ENCODE measurements around the gene RRP36. TPM values are rescaled to one million over a fixed set of nuclear protein-coding genes. Genes with fewer than 3 reads are reported as not detected.

Gene RRP36
- total and polyA plus RNA-seq, 12 donors: 19.4 to 43.6 (median 25.6) TPM

DNA sequence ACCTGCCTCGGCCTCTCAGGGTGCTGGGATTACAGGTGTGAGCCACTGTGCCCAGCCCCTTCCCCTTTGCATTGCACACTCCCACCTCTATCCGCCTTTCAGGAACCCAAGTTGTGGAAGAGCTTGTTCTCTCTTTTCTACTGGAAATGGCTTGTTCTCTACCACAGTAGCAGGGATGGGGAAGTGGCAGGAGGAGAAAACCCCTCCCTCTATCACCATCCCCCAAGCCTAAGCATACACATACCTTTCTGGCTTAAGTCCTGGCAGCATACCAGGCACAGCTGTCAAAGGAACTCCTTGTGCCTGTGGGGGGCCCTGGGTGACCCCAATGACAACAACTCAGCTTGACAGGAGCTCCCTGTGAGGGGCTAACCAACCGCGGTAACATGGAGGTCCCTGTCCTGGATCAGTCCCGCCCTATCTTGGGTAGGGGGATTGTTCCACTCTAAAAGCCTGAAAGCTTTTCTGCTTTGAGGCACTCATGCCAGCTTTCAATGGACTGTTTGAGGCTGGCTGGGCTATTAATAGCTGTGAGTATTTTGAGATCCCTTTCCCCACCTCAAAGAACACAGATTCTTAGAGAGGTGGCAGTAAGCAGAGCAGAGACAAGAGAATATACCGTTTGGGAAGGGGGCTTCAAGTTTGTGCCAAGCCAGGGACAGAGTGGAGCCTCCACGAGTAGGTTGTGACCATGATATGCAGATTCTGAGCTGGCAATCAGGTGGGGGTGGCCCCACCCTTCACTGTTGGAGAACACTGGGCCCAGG lies 5.1 kb upstream of the RRP36 start:
- 43 to 57% methylated on average over 7 of the region's 7 CpGs for WGBS, 2 donors
- ATAC-seq (peak in 4 of 8 donors; percentile 6 to 25 (median 20)), DNase-seq (peak in 1 of 2 donors; percentile 29)
- no peaks in the 10 kb centered on the region for H3K9me3 ChIP-seq
- peak overlapping the region in 8 of 10 donors; percentile 12 to 77 (median 73) for H3K4me3 ChIP-seq
- peaks cover 0 to 56% (median 16%) of the 10 kb centered on the region in 9 donors for H3K36me3 ChIP-seq
- intact Hi-C loops (cut with DNase I): loop anchor here in 3 of 10 donors (5.0 kb wide), 2 partner anchors 36 to 39 kb away; partner anchors contain the start of genes CUL7 (in 2 of the 3) and PEX6 (in 1 of the 3)
- H3K27me3 ChIP-seq: no peaks in the 10 kb centered on the region
- TF ChIP-seq, protein P1, sequence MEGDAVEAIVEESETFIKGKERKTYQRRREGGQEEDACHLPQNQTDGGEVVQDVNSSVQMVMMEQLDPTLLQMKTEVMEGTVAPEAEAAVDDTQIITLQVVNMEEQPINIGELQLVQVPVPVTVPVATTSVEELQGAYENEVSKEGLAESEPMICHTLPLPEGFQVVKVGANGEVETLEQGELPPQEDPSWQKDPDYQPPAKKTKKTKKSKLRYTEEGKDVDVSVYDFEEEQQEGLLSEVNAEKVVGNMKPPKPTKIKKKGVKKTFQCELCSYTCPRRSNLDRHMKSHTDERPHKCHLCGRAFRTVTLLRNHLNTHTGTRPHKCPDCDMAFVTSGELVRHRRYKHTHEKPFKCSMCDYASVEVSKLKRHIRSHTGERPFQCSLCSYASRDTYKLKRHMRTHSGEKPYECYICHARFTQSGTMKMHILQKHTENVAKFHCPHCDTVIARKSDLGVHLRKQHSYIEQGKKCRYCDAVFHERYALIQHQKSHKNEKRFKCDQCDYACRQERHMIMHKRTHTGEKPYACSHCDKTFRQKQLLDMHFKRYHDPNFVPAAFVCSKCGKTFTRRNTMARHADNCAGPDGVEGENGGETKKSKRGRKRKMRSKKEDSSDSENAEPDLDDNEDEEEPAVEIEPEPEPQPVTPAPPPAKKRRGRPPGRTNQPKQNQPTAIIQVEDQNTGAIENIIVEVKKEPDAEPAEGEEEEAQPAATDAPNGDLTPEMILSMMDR (IDR thresholded peaks at IDR 0.05): no peak
- peaks cover 10 to 76% (median 58%) of the 10 kb centered on the region in 9 donors for H3K4me1 ChIP-seq
- H3K27ac ChIP-seq: peak overlapping the region; percentile 61 to 90 (median 87)

DNA sequence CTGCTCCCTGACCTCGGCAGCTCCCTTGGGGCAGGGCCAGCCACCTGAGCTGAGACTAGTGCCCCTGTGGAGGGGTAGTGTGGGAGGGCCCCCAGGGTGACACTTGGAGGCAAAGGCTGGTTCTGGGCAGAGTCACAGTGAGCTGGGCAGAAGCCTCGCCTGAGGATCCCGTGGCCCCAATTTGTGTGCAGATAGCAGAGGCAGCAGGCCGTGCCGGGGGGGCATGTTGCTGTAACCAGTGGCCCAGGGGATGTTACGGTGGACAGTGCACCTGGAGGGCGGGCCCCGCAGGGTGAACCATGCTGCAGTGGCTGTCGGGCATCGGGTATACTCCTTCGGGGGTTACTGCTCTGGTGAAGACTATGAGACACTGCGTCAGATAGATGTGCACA lies 4.5 kb upstream of the RRP36 start:
- DNase-seq (peak; percentile 23 to 37), ATAC-seq (peak in 2 of 8 donors; percentile 1 to 11)
- Histone ChIP-seq H3K27ac (peak overlapping the region; percentile 61 to 90 (median 87)), H3K9me3 (no peaks in the 10 kb centered on the region), H3K4me1 (peaks cover 10 to 76% (median 58%) of the 10 kb centered on the region in 9 donors), H3K4me3 (peak overlapping the region in 7 of 10 donors; percentile 12 to 77 (median 34)), H3K36me3 (peaks cover 0 to 50% (median 15%) of the 10 kb centered on the region in 9 donors), H3K27me3 (no peaks in the 10 kb centered on the region)
- TF ChIP-seq, protein P1 (IDR thresholded peaks at IDR 0.05): no peak
- WGBS, 2 donors: 50 to 69% methylated on average over 12 of the region's 12 CpGs
- intact Hi-C loops (cut with DNase I): loop anchor here in 3 of 10 donors (5.0 kb wide), 2 partner anchors 35 to 40 kb away; partner anchors contain the start of genes CUL7 (in 2 of the 3) and PEX6 (in 1 of the 3)

DNA sequence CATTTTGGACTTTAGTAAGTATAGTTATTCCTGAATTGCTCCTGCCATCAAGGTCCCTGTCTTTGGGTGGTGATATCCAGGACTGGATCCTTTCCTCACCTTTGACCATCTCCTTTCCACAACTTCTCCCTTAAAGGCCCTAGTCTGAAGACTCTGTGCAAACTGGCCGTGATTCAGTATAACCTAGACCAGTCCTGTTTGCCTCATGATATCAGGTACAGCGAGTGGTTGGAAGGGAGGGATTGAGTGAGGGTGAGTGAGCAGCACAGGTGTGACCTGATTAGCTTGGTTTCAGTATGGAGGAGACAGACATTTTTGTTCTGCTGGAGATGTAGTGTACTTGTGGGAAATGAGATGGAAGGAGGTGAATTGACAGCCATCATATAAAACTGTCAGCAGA lies 2.3 kb upstream of the RRP36 start:
- no peak overlapping the region for H3K4me3 ChIP-seq
- TF ChIP-seq, protein P1 (IDR thresholded peaks at IDR 0.05): no peak
- H3K27ac ChIP-seq: no peak overlapping the region
- H3K36me3 ChIP-seq: peaks cover 0 to 54% (median 15%) of the 10 kb centered on the region in 9 donors
- WGBS, 2 donors: 93% methylated on average over 2 of the region's 2 CpGs
- no peaks in the 10 kb centered on the region for H3K27me3 ChIP-seq
- intact Hi-C loops (cut with DNase I): loop anchor here in 3 of 10 donors (5.0 kb wide), 2 partner anchors 33 to 42 kb away; partner anchors contain the start of genes CUL7 (in 2 of the 3) and PEX6 (in 1 of the 3)
- no peak for DNase-seq
- ATAC-seq: no peak
- no peaks in the 10 kb centered on the region for H3K9me3 ChIP-seq
- peaks cover 15 to 83% (median 62%) of the 10 kb centered on the region in 9 donors for H3K4me1 ChIP-seq

DNA sequence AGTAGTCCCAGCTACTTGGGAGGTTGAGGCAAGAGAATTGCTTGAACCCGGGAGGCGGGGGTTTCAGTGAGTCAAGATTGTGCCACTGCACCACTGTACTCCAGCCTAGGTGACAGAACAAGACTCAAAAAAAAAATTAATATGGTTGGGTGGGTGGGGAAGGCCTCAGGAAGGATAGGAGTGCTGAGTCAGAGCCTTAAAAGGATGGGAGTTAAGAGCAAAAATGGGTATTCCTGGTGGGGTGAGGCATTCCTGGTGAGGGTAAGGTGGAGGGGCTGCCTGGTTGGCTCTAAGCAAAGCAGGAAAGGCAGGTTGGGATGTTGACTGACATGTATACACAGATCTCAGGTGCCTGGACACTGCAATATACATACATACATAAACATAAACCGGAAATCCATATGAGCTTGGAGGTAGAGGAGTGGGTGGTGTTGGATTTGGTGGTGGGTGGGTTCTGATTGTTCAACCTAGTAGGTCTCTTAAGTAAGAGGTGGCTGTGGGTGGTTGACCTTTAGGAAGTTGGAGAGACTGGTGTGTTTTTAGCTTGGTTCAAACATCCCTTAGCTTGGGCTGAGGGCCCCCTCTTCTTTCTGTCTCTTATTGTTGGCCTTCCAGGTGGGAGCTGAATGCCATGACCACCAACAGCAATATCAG lies 1.2 kb upstream of the RRP36 start:
- H3K4me1 ChIP-seq: peaks cover 14 to 80% (median 58%) of the 10 kb centered on the region in 9 donors
- intact Hi-C loops (cut with DNase I): loop anchor here in 1 of 10 donors (5.0 kb wide), 1 partner anchor 37 kb away; the partner anchor contains the start of genes KLC4 and MRPL2
- DNase-seq (no peak), ATAC-seq (no peak)
- no peaks in the 10 kb centered on the region for H3K27me3 ChIP-seq
- 92 to 93% methylated on average over 3 of the region's 3 CpGs for WGBS, 2 donors
- no peak overlapping the region for H3K4me3 ChIP-seq
- no peaks in the 10 kb centered on the region for H3K9me3 ChIP-seq
- peaks cover 0 to 64% (median 22%) of the 10 kb centered on the region in 9 donors for H3K36me3 ChIP-seq
- TF ChIP-seq, protein P1 (IDR thresholded peaks at IDR 0.05): no peak
- peak overlapping the region in 3 of 10 donors; percentile 92 to 97 (median 95) for H3K27ac ChIP-seq
